NCI-H128 (cell line): ENCODE data around the gene NOL7.

ENCODE experiments used
- DNase-seq: peaks from one replicate; lab custom pipeline; 2025; ENCODE audit not compliant: unreplicated experiment; lab: John Stamatoyannopoulos, UW

Gene NOL7

DNA sequence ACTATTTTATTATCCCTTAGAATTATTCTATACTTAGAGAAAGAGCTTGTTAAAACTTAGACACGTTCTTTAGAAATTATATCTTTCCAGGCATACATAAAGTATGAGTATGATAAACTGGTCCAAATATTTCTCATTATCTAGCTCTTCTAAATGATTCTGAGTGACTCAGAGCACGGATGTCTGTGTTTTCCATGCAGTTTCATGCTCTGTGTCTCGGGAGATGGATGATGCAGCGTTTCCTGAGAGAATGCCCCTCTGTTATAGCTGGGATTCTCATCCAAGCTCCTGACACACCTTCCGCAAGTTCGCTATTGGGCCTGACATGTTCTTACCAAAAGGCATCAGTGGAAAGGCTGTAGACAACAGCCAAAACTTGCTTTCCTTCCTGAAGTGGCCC lies 21.4 kb upstream of the NOL7 start:
- no peak for DNase-seq

DNA sequence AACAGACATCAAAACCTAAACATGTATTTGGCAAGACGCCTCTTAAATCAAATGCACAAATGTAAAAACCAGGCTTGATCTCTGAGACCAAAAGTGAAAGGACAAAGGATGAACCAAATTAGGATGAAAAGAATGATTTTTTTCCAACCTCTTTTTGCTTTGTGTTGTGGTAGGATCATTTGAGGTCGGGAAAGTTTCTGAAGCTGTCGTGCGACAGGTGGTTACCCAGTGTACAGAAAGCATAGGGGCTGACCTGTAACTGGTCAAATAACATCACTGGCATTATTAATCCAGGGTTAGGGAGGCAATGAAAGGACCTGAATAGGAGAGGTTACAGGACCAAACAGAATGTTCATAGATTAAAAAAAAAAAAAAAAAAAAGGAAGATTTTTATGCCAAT lies 18.1 kb upstream of the NOL7 start:
- DNase-seq, result no peak

DNA sequence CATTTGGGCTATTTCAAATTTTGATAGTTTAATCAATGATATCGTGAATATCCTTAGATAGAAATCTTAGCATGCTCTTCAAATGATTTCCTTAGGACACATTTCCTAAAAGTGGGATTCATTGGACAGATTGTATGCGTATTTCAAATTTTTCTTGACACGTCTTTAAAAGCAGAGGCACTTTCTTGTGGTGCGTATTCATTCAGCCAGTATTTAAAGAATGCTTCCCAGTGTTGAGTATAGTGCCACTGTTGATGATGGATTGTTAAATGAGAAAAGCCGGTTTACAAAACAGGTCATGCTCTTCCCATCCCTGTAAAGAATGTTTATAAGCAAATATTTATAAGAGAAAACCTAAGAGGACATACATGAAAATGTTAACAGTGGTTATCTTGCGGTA lies 15.1 kb upstream of the NOL7 start:
- DNase-seq, result no peak

DNA sequence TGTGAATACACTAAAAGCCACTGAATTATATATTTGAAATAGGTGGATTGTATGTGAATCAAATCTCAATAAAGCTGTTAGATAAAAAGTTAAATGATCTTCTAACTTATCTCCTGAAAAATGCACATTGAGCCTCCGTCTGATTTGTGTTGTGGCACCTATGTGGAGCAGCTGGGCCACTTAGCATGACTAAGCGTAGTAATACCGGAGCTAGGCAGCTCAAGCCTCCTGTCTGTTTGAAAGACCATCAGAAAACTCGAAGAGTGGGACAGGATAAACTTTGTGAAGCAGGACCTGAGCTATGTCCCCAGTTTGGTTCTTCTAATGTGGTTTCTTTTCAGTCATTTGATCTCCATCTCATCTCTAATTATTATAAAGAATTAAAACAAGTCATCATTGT lies 11.0 kb upstream of the NOL7 start:
- DNase-seq, result no peak

DNA sequence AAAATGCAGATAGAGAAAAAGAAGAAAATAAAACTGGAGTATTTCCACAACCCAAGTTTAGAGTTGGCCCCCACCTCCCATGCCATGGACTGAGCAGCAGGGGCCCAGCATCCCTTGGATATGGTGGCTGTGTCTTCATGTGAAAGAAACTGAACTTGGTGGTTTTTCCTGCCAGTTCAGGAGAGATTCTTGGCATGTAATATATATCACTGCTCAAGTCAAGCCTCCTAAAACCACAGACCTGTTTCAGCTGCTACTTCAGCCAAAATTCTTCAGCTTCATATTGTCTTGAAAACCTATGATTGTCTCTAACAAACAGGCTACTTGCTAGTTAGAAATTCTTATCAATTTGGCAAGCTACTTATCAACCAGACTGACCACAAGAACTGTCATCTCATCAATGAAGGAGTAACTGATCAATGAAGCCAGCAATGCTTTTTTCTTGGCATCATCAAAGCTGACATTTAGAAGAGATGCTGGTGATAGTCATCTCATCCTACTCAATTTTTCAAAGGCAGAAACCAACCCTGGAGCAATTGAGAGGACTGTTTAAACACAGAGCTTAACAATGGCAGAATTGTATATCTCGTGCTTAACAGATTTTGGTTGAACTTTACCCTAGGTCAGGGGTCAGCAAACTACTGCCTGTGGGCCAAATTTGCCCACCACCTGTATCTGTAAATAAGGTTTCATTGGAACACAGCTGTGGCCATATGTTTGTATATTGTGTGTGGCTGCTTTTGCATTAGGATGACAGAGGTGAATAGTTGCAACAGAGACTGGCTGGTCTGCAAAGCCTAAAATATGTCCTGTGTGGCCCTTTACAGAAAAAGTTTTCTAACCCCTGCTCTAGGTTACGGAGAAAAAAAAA lies 10.4 kb upstream of the NOL7 start:
- no peak for DNase-seq

DNA sequence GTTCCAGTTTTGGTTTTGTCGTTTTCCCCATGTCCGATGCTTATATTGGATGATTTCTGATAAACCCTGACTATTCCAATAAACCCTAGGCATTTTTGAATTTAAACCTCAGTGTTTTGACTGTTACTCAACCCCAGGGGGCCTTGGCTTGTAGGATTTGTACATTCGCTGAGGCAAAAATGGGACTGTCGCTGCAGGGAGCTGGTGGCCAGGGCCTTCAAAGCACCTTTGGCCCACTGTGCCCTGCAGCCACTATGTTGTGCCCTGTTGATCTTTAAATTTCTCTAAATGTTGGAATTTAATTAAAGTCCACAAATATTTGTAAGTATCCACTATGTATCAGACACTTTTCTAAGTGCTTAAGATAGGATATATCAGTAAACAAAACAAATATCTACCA lies 9.5 kb upstream of the NOL7 start:
- no peak for DNase-seq

DNA sequence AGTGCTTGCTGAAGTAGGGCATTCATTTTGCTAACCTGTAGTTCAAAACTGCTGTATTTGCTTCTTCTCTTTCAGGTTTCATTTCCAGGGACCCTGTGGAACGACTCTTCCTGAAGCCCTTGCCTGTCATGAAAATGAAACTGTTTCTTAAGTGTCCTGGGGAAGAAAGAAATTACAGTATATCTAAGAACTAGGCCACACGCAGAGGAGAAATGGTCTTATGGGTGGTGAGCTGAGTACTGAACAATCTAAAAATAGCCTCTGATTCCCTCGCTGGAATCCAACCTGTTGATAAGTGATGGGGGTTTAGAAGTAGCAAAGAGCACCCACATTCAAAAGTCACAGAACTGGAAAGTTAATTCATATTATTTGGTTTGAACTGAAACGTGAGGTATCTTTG lies 3.4 kb upstream of the NOL7 start:
- DNase-seq, result no peak

DNA sequence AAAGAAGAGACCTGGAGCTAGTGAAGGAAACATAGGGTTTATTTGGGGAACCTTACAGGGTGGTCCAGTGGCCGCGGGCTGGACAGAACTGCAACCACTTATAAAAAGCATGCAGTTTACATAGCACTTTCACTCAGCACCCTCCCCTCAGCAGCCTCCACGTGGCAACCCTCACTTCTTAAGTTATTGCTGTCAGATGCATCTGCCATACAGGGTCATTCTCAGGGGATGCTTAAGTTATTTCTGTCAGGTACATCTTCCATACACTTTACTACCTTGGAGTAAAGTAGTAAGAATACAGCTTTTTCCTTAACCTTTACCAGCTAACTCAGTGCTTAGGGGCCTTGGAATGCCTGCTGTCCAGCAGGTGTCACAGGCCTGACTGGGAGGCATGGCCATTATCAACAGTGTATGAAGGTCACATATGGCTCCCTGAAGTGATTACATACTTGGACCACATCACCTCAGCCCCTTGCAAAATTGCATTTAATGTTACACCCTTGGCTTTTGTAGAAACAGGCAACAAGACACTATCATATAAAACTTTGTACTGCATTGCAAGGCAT lies 2.0 kb upstream of the NOL7 start:
- DNase-seq, result no peak

DNA sequence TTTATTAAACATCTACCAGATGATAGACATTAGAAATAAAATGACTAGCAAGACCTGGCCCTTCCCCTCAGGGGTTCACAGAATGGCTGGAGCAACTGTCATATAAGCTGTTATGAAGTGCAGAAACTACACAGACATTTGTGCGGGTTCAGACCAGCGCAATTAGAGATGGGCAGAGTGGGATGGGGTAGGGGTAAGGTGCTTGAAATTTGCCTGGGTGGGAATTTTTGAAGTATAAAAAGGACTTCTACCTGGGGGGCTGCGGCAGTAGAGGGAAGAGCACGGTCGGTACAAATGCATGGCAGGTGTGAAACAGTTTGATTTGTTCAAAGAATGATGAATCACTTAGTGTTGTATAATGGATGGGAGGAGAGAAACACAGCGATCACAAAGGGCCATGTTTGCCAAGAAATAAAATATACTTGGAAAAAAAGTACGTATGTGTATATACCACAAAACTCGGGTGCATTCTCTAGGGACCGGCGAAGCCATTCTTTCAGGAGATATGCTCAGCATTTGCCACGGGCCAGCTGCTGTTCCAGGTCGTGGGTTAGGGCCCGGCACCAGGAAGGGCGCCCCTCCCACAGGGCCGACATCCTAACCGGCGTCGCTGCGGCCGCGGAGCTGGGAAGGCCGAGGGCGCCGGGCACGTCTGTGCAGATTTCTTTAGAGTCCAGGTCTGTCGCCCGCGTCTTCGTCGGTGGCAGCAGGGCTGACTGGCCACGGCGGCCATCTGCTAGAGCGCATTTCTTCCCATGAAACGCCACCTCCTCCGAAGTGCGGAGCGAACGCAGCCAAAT lies 809 bp upstream of the NOL7 start:
- no peak for DNase-seq

DNA sequence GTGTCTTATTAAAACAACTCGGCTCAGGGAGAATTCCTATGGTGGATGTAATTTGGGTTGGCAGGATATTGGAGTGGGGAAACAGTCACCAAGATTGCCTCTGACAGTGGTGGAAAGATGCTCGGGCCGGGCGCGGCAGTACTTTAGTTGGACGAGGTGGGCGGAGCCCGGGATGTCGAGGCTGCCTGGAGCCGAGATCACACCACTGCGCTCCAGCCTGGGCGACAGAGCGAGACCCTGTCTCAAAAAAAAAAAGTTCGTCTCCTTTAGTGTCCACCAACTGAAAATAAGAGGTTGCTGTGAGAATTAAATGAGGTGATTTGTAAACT lies 621 bp downstream of the NOL7 start:
- no peak for DNase-seq

DNA sequence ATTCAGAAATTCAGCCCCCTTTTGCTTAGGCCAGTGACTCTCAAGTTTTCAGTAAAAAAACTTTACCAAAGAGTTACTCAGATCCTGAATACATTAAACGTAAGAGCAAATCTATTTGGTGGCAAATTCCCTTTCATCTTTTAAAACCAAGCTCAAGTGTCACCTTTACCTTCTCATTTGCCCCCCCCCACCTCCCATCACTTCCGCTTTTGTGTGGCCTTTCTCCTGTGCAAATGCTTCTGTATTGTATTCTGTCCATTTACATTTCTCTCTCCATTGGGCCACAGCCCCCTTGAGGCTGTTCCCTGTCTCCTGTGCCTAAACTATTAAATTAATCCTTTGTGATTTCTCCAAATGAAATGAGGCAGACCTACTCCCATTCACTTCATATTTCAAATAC lies 1.9 kb downstream of the NOL7 start:
- no peak for DNase-seq

DNA sequence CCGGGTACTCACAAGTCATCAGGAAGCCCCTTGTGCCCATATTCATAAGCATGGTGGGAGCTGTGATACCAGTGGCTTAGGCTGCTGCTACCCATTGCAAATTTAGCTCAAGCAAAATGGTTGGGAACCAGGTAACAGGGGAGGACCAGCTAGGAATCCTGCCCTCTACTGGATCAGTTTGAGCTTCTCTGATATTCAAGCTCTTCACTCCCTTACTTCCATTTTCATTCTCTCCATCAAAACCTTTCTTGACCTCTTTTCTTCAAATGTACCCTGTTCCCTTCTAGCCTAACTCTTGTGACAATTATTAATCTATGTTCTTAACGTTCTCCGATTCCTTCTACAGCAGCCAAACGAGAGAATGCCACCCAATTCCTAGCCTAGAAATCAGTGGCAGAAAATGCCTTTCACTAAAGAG lies 9.7 kb downstream of the NOL7 start:
- no peak for DNase-seq

DNA sequence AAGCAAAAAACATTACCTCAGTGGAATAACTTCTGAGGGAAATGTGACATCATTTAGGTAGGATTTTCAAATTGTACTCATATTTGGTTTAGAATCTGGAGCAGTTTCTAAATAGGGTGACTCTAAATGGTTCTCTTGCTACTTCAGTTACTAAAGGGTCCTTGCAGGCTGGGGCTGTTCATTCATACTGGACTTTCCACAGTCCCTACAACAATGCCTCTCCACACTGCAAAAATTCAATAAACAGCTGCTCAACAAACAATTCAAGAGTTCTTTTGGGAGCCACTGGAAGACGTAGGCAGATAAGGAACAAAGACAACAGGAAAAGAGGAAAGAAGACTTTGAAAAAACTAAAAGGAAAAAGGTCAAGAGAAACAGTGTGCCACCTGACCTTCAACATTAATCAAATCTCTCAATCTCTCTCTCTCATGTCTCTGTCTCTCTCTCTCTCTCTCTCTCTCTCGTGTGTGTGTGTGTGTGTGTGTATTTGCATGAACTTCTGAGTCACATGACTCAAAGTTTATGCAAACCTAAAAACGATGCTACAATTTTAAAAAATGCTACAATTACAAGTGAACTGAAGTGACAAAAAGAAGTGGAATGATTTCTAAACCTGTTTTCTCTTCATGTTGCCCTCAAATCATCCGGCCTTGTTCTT lies 14.5 kb downstream of the NOL7 start:
- DNase-seq, result no peak

DNA sequence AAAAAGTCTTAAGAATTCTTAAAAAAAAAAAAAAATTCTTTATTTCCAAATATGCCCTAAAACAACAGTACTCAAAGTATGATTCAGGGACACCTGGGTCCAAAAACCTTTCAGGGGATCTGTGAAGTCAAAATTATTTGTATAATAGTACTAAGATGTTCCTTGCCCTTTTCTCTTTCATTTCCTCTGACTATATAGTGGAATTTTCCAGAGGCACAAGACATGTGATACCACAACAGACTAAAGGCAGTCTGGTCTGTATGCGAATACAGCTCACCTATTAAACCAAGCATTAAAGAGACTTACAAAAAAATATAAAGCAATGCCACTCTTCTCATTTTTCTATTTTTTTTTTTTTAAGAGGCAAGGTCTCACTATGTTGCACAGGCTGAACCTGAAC lies 15.4 kb downstream of the NOL7 start:
- no peak for DNase-seq

DNA sequence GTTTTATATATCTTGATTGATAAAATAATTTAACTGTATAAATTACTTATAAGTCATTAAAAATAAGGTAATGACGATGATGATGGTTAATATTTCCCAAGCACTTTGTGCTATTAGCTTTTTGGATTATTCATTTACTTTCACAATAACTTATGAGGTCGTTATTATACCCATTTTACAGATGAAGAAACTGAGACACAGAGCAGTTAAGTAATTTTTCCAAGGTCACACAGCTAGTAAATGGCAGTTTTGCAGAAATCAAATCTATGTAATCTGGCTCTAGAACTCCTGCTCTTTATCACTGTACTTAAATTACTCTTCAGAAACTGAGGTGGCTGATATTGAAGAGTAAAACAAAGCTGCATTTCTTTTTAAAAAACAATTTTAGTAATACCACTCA lies 18.2 kb downstream of the NOL7 start:
- DNase-seq, result no peak

DNA sequence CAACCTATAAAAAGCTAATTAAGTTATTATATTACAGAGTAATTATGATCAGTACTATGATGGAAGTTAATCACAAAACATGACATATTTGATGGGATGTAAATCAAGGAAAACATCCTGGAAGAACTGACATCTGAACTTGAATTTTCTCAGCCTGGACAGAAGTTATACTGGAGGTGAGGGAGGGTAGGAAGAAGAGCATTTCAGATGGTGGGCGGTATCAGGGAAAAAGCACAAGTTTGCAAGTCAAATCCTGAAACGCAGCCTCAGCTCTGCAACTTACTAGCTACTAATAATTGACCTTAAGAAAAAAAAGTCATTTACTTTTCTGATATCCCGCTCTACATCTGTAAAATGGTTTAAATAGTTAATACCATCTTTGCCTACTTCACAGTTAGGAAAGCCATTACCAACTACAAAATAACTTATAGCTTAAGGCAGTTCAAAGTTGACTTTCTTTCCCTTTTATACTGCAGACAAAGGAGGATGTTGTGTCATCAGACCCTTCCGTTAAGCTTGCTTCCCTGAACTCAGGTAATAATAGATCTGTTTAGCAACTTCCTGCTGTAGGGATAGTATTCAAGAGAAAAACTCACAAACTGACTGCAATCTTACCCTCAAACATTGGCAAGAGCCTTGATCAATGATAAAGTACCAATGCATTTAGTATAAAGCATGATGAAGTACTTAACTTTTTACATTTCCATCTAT lies 21.0 kb downstream of the NOL7 start:
- no peak for DNase-seq

DNA sequence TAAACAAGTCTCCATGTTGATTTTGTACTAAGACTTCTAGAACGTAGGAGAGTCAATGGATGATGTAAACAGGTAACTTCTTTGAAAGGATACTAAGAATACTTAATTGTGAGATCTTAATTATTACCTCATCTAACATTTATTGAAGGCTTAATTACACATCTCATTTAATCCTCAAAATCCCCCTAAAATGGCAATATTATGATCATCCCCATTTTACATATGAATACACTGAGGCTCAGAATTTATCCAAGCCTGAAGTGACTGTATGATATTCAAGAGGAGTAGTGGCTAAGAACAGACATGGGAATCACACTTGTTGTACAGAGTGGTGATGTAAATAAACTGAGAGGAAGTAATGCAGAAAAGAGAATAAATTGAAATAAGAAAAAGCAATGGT lies 22.9 kb downstream of the NOL7 start:
- no peak for DNase-seq

DNA sequence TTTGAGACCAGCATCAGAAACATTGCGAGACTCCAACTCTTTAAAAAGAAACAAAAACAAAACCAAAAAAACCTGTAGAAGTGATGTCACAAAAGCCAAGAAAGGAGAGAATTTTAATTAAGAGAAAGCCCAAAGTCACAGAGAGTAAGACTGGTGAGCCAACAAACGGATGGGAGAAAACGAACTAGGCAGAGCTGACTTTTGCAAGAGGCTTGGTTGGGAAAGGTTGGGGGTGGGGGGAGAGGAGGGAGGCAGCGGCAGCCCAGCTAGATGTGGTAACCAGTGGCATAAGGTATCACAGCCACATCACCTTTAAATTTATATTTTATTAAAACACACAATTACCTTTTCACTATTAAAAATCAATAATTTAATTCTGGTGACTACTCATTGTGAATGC lies 23.5 kb downstream of the NOL7 start:
- DNase-seq, result no peak

DNA sequence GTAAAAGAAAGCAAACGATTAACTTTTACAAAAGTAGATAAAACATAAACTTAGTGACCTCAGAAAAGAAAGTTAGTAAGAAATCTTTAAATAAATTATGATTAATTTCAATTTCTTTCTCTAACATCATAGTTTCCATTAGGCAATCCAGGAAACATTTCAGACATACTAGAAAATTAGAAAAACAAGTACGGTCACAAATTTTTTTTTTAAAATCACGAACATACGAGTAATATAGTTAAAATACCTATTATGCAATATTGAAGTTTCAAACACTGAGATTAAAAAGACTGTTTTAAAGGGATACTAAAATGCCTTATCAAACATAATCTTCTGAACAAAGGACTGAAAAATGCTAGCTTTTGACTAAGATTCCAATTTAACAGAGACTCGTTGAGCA lies 26.2 kb downstream of the NOL7 start:
- no peak for DNase-seq

DNA sequence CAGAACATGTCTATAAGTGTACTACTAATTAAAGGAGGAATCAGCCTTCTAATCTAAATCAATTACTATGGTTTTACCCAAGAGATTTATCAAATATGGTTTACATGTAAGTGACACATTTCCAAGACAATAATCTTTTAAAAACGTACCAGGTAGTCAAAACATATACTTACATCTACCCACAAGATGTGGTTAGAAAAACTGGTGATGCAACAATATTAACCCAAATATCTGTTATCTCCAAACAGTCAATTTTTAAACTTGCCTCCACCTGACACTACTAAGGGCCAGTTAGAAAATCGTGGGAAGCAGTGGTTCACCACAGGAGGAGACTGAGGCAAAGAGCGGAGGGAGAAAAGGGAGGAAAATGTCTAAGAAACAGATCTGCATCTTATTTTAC lies 28.0 kb downstream of the NOL7 start:
- DNase-seq, result no peak

DNA sequence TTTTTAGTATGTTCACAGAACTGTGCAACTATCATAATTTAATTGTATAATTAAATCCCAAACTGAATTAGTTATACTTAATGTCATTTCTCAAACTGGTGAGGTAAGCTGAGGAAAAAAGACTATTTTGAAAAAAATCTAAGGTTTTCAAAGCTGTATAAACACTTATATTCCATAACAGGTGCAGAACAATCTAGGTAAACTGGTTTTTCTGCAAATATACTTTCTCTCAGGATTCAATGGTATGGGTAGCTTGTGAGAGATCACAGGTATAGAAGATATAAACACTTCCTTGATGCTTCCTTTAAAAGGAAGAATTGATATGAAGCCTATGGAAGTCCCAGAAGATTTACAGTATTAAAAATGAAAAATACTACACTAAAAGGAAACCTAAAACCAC lies 33.7 kb downstream of the NOL7 start:
- DNase-seq, result no peak
